BJ (cell line): ENCODE results near the gene SAPCD2. TPM values are rescaled to one million over a fixed set of nuclear protein-coding genes. Genes with fewer than 3 reads are reported as not detected.

Experiments
- CTCF ChIA-PET: fragments of 350-600 bp; formaldehyde crosslinking; extraction: SDS; loops from one replicate; lab custom pipeline; 2021; ENCODE audit warnings: antibody characterized with exemption, inconsistent platforms; lab: Yijun Ruan, JAX
- POLR2A ChIA-PET: fragments of 300-600 bp; sonication (Branson Sonifier 250); formaldehyde crosslinking; extraction: SDS; loops from one replicate; lab custom pipeline; 2021; ENCODE audit warnings: antibody characterized with exemption; lab: Charles Lee
- DNase-seq: peaks from one replicate; pipeline ENCODE4 v3.0.0-alpha.2; 2011; ENCODE audit warnings: low read depth
- H3K27me3 ChIP-seq: 2 replicates; pipeline ENCODE4 v1.6.0; 2011; ENCODE audit warnings: low read length; ENCODE audit not compliant: control insufficient read depth, insufficient read depth
- H3K36me3 ChIP-seq: 2 replicates; pipeline ENCODE4 v1.5.1; 2011; ENCODE audit warnings: low read length; ENCODE audit not compliant: control insufficient read depth, insufficient read depth
- H3K4me3 ChIP-seq: 2 replicates; pipeline ENCODE4 v1.5.1; 2011; ENCODE audit warnings: low read depth, mild to moderate bottlenecking, control low read depth, low read length
- polyA plus RNA-seq: library from polyadenylated mRNA; depleted of rRNA; stranded (reverse); fragments of >200 nt; gene quantifications from 2 replicates; pipeline ENCODE4 v1.2.3, GENCODE V29; 2011
- TF ChIP-seq, protein P1 (sequence below): IDR thresholded peaks from 2 replicates; pipeline ENCODE4 v1.5.1; 2011; ENCODE audit warnings: low read depth, mild to moderate bottlenecking, control low read depth, inconsistent platforms, low read length, moderate library complexity; ENCODE audit not compliant: insufficient read depth

Gene SAPCD2
- polyA plus RNA-seq, 1 experiment, result 8.6 TPM

DNA sequence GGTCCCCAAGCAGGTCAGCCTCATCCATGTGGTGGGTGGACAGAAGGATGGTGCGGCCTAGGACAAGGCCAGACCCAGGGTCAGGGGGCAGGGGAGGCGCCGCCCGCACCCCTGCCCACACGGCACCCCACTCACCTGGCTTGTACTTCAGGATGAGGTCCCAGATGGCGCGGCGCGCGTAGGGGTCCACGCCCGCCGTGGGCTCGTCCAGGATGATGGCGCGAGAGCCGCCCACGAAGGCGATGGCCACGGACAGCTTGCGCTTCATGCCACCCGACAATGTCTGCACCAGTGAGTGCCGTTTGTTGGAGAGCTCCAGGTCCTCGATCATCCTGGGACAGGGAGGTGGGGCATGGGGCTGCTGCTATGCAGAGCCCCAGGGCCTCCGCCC lies 54.8 kb downstream of the SAPCD2 start:
- DNase-seq, result no peak
- TF ChIP-seq, protein P1, sequence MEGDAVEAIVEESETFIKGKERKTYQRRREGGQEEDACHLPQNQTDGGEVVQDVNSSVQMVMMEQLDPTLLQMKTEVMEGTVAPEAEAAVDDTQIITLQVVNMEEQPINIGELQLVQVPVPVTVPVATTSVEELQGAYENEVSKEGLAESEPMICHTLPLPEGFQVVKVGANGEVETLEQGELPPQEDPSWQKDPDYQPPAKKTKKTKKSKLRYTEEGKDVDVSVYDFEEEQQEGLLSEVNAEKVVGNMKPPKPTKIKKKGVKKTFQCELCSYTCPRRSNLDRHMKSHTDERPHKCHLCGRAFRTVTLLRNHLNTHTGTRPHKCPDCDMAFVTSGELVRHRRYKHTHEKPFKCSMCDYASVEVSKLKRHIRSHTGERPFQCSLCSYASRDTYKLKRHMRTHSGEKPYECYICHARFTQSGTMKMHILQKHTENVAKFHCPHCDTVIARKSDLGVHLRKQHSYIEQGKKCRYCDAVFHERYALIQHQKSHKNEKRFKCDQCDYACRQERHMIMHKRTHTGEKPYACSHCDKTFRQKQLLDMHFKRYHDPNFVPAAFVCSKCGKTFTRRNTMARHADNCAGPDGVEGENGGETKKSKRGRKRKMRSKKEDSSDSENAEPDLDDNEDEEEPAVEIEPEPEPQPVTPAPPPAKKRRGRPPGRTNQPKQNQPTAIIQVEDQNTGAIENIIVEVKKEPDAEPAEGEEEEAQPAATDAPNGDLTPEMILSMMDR, result no peak
- Histone ChIP-seq H3K4me3 (no peak overlapping the region), H3K36me3 (peaks cover 22% of the 10 kb centered on the region), H3K27me3 (no peaks in the 10 kb centered on the region)
- ChIA-PET POLR2A (no interaction called here), CTCF (interaction anchor here (1.4 to 2.6 kb wide), 2 partner anchors 14 to 20 kb away, joined by 4 to 13 read pairs; no protein-coding TSS in a partner anchor)

GRCh38 chr9:137014776-137015539 lies 55.4 kb downstream of the SAPCD2 start:
- no peak for DNase-seq
- ChIA-PET CTCF (interaction anchor here (0.7 to 2.6 kb wide), 3 partner anchors 14 to 51 kb away, joined by 3 to 13 read pairs (median 4); no protein-coding TSS in a partner anchor), POLR2A (no interaction called here)
- H3K36me3 ChIP-seq, result peaks cover 22% of the 10 kb centered on the region
- H3K27me3 ChIP-seq, result no peaks in the 10 kb centered on the region
- TF ChIP-seq, protein P1, result no peak
- no peak overlapping the region for H3K4me3 ChIP-seq

GRCh38 chr9:137014166-137014565 lies 56.2 kb downstream of the SAPCD2 start:
- TF ChIP-seq, protein P1, result no peak
- Histone ChIP-seq H3K36me3 (peaks cover 24% of the 10 kb centered on the region), H3K4me3 (no peak overlapping the region), H3K27me3 (no peaks in the 10 kb centered on the region)
- CTCF ChIA-PET, result interaction anchor here (0.7 to 2.6 kb wide), 4 partner anchors 15 to 66 kb away, joined by 3 to 13 read pairs (median 4); no protein-coding TSS in a partner anchor
- POLR2A ChIA-PET, result no interaction called here
- DNase-seq, result no peak

DNA sequence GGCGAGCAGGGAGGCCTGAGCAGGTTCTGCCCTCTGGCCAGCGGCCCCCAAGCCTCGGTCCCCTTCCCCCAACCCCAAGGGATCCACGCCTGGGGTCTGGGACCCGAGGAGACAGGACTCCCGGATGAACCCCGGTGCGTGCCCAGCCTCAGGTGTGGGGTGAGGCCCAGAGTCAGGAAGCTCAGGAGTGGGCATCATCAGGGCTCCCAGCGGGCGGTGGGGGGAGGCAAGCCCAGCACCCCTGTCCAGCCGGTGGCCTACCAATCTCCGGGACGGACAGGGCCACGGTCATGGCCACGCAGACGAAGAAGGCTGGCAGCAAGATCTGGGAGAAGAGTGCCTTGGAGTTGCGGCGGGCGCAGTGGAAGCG lies 56.8 kb downstream of the SAPCD2 start:
- Histone ChIP-seq H3K4me3 (no peak overlapping the region), H3K36me3 (peaks cover 24% of the 10 kb centered on the region), H3K27me3 (no peaks in the 10 kb centered on the region)
- POLR2A ChIA-PET, result no interaction called here
- no peak for DNase-seq
- TF ChIP-seq, protein P1, result no peak
- CTCF ChIA-PET, result interaction anchor here (1.0 to 2.6 kb wide), 2 partner anchors 16 to 65 kb away, joined by 3 to 13 read pairs; no protein-coding TSS in a partner anchor

- Histone ChIP-seq H3K4me3 (no peak overlapping the region), H3K27me3 (no peaks in the 10 kb centered on the region), H3K36me3 (peaks cover 22% of the 10 kb centered on the region)
- no peak for DNase-seq
- ChIA-PET POLR2A (no interaction called here), CTCF (interaction anchor here (0.6 to 1.5 kb wide), 4 partner anchors 16 to 65 kb away, joined by 3 to 4 read pairs (median 3); partner anchors contain the start of gene NPDC1)
- TF ChIP-seq, protein P1, result no peak
These were observed 57.4 kb downstream of the SAPCD2 start for GRCh38 chr9:137012694-137013570.
